Neural progenitor cell (in vitro differentiated cells): Measurements from ENCODE around the gene SLX4IP. TPM values are rescaled to one million over a fixed set of nuclear protein-coding genes. Genes with fewer than 3 reads are reported as not detected.
A peak's percentile ranks its signal among the peaks of the same experiment; 100 is the strongest.

Experiments
- DNase-seq: peaks from one replicate; pipeline ENCODE4 v3.0.0-alpha.2; 2016; ENCODE audit warnings: low spot score
- H2AFZ ChIP-seq: fragments of 200-600 bp; sonication (generic); replicated peaks from 2 replicates; pipeline ENCODE4 v1.6.1; 2016; ENCODE audit warnings: antibody characterized with exemption
- H3F3A ChIP-seq: fragments of 200-600 bp; sonication (generic); 2 replicates; pipeline ENCODE4 v1.6.1; 2016; ENCODE audit warnings: antibody characterized with exemption, low read depth
- H3K27ac ChIP-seq: fragments of 200-600 bp; sonication (generic); 2 replicates; pipeline ENCODE4 v1.5.1; 2016; ENCODE audit warnings: mild to moderate bottlenecking
- H3K27me3 ChIP-seq: fragments of 200-600 bp; sonication (generic); 2 replicates; pipeline ENCODE4 v1.6.1; 2016; ENCODE audit warnings: mild to moderate bottlenecking, moderate library complexity
- H3K36me3 ChIP-seq: fragments of 200-600 bp; sonication (generic); 2 replicates; pipeline ENCODE4 v1.5.1; 2016
- H3K4me1 ChIP-seq: fragments of 200-600 bp; sonication (generic); 2 replicates; pipeline ENCODE4 v1.6.1; 2016; ENCODE audit warnings: mixed run types
- H3K4me2 ChIP-seq: fragments of 200-600 bp; sonication (generic); 2 replicates; pipeline ENCODE4 v1.6.1; 2016
- H3K4me3 ChIP-seq: fragments of 200-600 bp; sonication (generic); 2 replicates; pipeline ENCODE4 v1.5.1; 2016
- H3K79me2 ChIP-seq: fragments of 200-600 bp; sonication (generic); 2 replicates; pipeline ENCODE4 v1.6.1; 2016; ENCODE audit warnings: low read depth
- H3K9ac ChIP-seq: fragments of 200-600 bp; sonication (generic); 2 replicates; pipeline ENCODE4 v1.6.1; 2016
- H3K9me3 ChIP-seq: fragments of 200-600 bp; sonication (generic); 2 replicates; pipeline ENCODE4 v1.5.1; 2016; ENCODE audit warnings: low read depth
- H4K20me1 ChIP-seq: fragments of 200-600 bp; sonication (generic); 2 replicates; pipeline ENCODE4 v1.6.1; 2016; ENCODE audit warnings: low read depth
- H3K27ac Mint-ChIP-seq: 3 replicates; pipeline ENCODE4 v1.8.0; 2021; ENCODE audit warnings: mixed read lengths
- H3K27me3 Mint-ChIP-seq: 2 replicates; pipeline ENCODE4 v1.8.0; 2022; ENCODE audit warnings: low read depth, mild to moderate bottlenecking, inconsistent platforms, moderate library complexity, mixed read lengths; ENCODE audit not compliant: insufficient read depth
- H3K36me3 Mint-ChIP-seq: 3 replicates; pipeline ENCODE4 v1.8.0; 2021; ENCODE audit warnings: mixed read lengths
- H3K4me1 Mint-ChIP-seq: 3 replicates; pipeline ENCODE4 v1.8.0; 2021; ENCODE audit warnings: mixed read lengths
- H3K4me3 Mint-ChIP-seq: 3 replicates; pipeline ENCODE4 v1.8.0; 2021; ENCODE audit warnings: mild to moderate bottlenecking, moderate library complexity, mixed read lengths
- H3K9me3 Mint-ChIP-seq: 3 replicates; pipeline ENCODE4 v1.8.0; 2020; ENCODE audit warnings: mixed read lengths
- CTCF ChIP-seq: fragments of 200-600 bp; sonication (generic); IDR thresholded peaks from 2 replicates; pipeline ENCODE4 v1.5.1; 2017; ENCODE audit warnings: antibody characterized with exemption, mild to moderate bottlenecking
- EZH2 ChIP-seq: fragments of 200-600 bp; sonication (generic); IDR thresholded peaks from 2 replicates; pipeline ENCODE4 v1.6.1; 2017; ENCODE audit warnings: antibody characterized with exemption, mild to moderate bottlenecking, moderate library complexity
- EZH2phosphoT487 ChIP-seq: fragments of 200-600 bp; sonication (generic); IDR thresholded peaks from 2 replicates; pipeline ENCODE4 v1.6.1; 2017; ENCODE audit warnings: antibody characterized with exemption
- total RNA-seq: library from RNA; depleted of rRNA; stranded (reverse); fragments of >200 nt; gene quantifications from 2 replicates; pipeline ENCODE4 v1.2.3, GENCODE V29; 2015; ENCODE audit warnings: low replicate concordance

SLX4IP gene
- total RNA-seq, 1 donor from 2014 or later: 9.5 TPM

DNA sequence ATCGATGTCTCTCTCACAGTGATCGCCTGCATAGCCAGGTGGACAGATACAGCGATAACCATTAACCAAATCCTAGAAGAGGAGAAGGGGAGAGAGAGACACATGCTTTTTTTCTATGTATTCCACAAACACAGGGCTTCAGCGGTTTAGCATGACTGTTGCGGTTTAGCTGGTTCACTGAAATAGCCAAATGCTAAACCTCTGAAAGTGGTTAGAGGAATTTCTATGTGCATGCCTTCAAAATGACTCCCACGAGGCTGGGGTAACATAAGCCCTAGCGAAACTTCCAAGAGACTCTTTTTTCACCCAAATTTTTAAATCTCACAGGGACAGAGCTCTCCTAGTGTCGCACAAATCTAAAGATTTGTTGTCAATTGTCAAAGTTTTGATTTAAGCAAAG, 213.5 kb downstream of the SLX4IP start:
- Histone ChIP-seq H3K4me1 (peaks cover 44% of the 10 kb centered on the region), H3K4me3 (no peak overlapping the region), H3F3A (peaks cover 28% of the 10 kb centered on the region), H3K4me2 (no peak overlapping the region), H3K27ac (no peak overlapping the region), H3K9ac (no peak overlapping the region), H4K20me1 (peaks cover 100% of the 10 kb centered on the region), H3K27me3 (no peaks in the 10 kb centered on the region), H3K36me3 (peaks cover 5% of the 10 kb centered on the region), H2AFZ (no peak overlapping the region), H3K79me2 (peaks cover 56% of the 10 kb centered on the region), H3K9me3 (no peaks in the 10 kb centered on the region)
- Mint-ChIP-seq H3K9me3 (no peaks in the 10 kb centered on the region), H3K4me3 (no peak overlapping the region), H3K36me3 (peaks cover 64% of the 10 kb centered on the region), H3K27me3 (peaks cover 17% of the 10 kb centered on the region), H3K4me1 (peaks cover 90% of the 10 kb centered on the region), H3K27ac (peak overlapping the region; percentile 91)
- no peak for TF ChIP-seq EZH2phosphoT487
- no peak for TF ChIP-seq EZH2
- no peak for TF ChIP-seq CTCF
- DNase-seq: no peak

DNA sequence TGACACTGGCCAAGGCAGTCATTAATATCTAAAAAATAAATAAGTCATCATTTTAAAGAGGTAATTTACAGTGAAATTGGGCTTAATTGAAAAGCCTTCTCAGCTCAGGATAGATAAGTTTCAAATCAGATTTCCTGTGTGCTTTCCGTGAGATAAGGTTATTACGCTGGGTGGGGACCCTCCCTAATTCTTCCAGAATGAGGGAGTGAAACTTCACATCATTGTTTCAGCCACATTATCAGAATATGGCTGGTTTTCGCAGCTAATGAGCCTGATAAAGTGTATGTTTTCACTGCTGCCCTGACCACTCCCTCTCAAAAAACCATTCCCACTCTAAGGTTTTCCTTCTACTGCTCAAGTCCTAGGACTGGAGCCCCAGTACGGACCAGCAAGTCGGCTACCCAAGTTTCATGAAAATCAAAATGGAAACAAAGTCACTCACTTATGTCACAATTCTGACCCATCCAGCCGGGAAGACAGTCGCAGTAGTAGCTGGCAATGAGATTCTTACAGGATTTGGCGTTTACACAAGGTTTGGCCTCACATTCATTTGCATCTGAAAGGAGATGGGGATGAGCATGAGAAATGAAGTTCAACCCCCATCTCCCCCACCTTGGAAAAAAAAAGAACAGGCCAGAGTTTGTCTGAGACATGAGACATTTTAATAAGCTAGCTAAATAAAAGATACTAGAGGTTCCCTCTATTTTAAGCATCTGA, 214.1 kb downstream of the SLX4IP start:
- H3K4me3 Mint-ChIP-seq: peak overlapping the region; percentile 60

GRCh38 chr20:10649797-10650160, 214.7 kb downstream of the SLX4IP start:
- Histone ChIP-seq H3K36me3 (peaks cover 11% of the 10 kb centered on the region), H3K27me3 (no peaks in the 10 kb centered on the region), H3K79me2 (peaks cover 67% of the 10 kb centered on the region), H2AFZ (no peak overlapping the region), H4K20me1 (peaks cover 100% of the 10 kb centered on the region), H3K9ac (no peak overlapping the region), H3K9me3 (no peaks in the 10 kb centered on the region), H3K4me2 (peak overlapping the region; percentile 18), H3K4me3 (no peak overlapping the region), H3K4me1 (peaks cover 56% of the 10 kb centered on the region), H3K27ac (peak overlapping the region; percentile 80), H3F3A (peaks cover 34% of the 10 kb centered on the region)
- H3K4me1 Mint-ChIP-seq: peaks cover 93% of the 10 kb centered on the region
- peaks cover 21% of the 10 kb centered on the region for H3K27me3 Mint-ChIP-seq
- TF ChIP-seq EZH2: no peak
- TF ChIP-seq CTCF: no peak
- TF ChIP-seq EZH2phosphoT487: no peak
- peaks cover 66% of the 10 kb centered on the region for H3K36me3 Mint-ChIP-seq
- H3K4me3 Mint-ChIP-seq: peak overlapping the region; percentile 34
- H3K9me3 Mint-ChIP-seq: no peaks in the 10 kb centered on the region
- no peak for DNase-seq
- peak overlapping the region; percentile 98 for H3K27ac Mint-ChIP-seq

More for the DNA sequence above, 214.1 kb downstream of the SLX4IP start:
- Mint-ChIP-seq H3K27me3 (peaks cover 17% of the 10 kb centered on the region), H3K9me3 (no peaks in the 10 kb centered on the region), H3K4me1 (peaks cover 93% of the 10 kb centered on the region), H3K27ac (peak overlapping the region; percentile 98), H3K36me3 (peaks cover 61% of the 10 kb centered on the region)
- H4K20me1 ChIP-seq: peaks cover 100% of the 10 kb centered on the region
- H3K79me2 ChIP-seq: peaks cover 62% of the 10 kb centered on the region
- TF ChIP-seq EZH2phosphoT487 (no peak), CTCF (no peak), EZH2 (no peak)
- no peak overlapping the region for H3K4me2 ChIP-seq
- no peaks in the 10 kb centered on the region for H3K9me3 ChIP-seq
- H3K27me3 ChIP-seq: no peaks in the 10 kb centered on the region
- no peak overlapping the region for H3K4me3 ChIP-seq
- H3K27ac ChIP-seq: no peak overlapping the region
- H3F3A ChIP-seq: peaks cover 32% of the 10 kb centered on the region
- H3K4me1 ChIP-seq: peaks cover 50% of the 10 kb centered on the region
- H3K9ac ChIP-seq: no peak overlapping the region
- H2AFZ ChIP-seq: no peak overlapping the region
- DNase-seq: no peak
- H3K36me3 ChIP-seq: peaks cover 7% of the 10 kb centered on the region
